ENCODE data around the gene DENND1B. TPM values are rescaled to one million over a fixed set of nuclear protein-coding genes. Genes with fewer than 3 reads are reported as not detected.

The DENND1B gene
- total RNA-seq, 1 experiment from 2014 or later, result 6.3 TPM

DNA sequence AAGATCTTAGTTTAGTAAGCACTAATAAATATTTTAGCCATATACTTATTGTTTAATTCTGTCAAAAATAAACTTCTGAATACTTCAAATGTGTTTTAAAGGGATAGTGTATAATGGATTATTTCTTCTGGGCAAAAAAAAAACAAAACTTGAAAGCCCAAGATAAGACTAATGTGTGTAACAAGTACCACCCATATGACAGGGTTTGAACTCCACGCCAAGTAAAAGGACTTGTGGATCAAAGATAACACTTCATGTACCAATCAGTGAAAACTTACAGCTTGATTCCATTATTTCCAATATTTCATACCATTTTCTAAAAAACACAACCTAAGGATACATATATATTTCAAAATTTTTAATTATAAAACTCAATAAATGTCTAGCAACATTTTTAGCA lies 59.5 kb downstream of the DENND1B start:
- Histone ChIP-seq H2AK5ac (ENCODE audit: insufficient read length, low read length) (no peak overlapping the region), H2BK20ac (ENCODE audit: low read depth, low read length, poor library complexity, severe bottlenecking) (no peak overlapping the region), H3K9me3 (ENCODE audit: control insufficient read depth, low read depth, low read length) (no peaks in the 10 kb centered on the region), H3K56ac (ENCODE audit: insufficient read length, low read depth, low read length) (no peak overlapping the region), H2BK5ac (ENCODE audit: insufficient read length, low read length) (no peak overlapping the region), H2BK120ac (ENCODE audit: low read depth, low read length, poor library complexity, severe bottlenecking) (no peak overlapping the region), H3K23ac (ENCODE audit: insufficient read length, low read depth, low read length) (no peak overlapping the region), H3T11ph (ENCODE audit: low read length) (no peak overlapping the region), H2BK12ac (ENCODE audit: insufficient read length, low read depth, low read length) (no peak overlapping the region), H3K27ac (ENCODE audit: insufficient read length, low read depth, low read length) (no peak overlapping the region), H3K79me2 (ENCODE audit: insufficient read depth, low read length) (no peaks in the 10 kb centered on the region), H3K27me3 (ENCODE audit: insufficient read depth, low read length) (no peaks in the 10 kb centered on the region), H4K20me1 (ENCODE audit: control insufficient read depth, insufficient read depth, insufficient read length) (no peaks in the 10 kb centered on the region), H3K14ac (ENCODE audit: insufficient read depth, low read length) (no peak overlapping the region), H3K4me2 (ENCODE audit: insufficient read depth, insufficient read length, low read length) (no peak overlapping the region), H3K9ac (ENCODE audit: extremely low read depth, insufficient read length, low read length) (no peak overlapping the region), H3K18ac (ENCODE audit: insufficient read length, low read depth, low read length) (no peak overlapping the region), H4K8ac (replicated peaks; ENCODE audit: insufficient read length, low read depth, low read length) (no peak overlapping the region), H2BK15ac (ENCODE audit: low read depth, low read length) (no peak overlapping the region), H4K5ac (ENCODE audit: insufficient read length, low read depth, low read length) (no peak overlapping the region), H2AFZ (ENCODE audit: low read length) (no peak overlapping the region), H4K91ac (ENCODE audit: insufficient read length, low read depth, low read length) (no peak overlapping the region), H3K4ac (ENCODE audit: low read depth, low read length) (no peak overlapping the region), H3K79me1 (ENCODE audit: insufficient read depth, low read depth, low read length, poor library complexity, severe bottlenecking) (no peaks in the 10 kb centered on the region), H3K4me1 (ENCODE audit: insufficient read depth, low read length) (no peaks in the 10 kb centered on the region), H3K23me2 (ENCODE audit: insufficient read length, low read depth, low read length, poor library complexity, severe bottlenecking) (no peaks in the 10 kb centered on the region)
- no peak overlapping the region for H3K4me3 Mint-ChIP-seq
- no peaks in the 10 kb centered on the region for H3K27me3 Mint-ChIP-seq (ENCODE audit: low read depth)
- H3K4me1 Mint-ChIP-seq, result peaks cover 0 to 3% of the 10 kb centered on the region in 2 experiments; a peak in 1 of 4 replicates
- no peak overlapping the region for H3K27ac Mint-ChIP-seq
- TF ChIP-seq, protein P1, sequence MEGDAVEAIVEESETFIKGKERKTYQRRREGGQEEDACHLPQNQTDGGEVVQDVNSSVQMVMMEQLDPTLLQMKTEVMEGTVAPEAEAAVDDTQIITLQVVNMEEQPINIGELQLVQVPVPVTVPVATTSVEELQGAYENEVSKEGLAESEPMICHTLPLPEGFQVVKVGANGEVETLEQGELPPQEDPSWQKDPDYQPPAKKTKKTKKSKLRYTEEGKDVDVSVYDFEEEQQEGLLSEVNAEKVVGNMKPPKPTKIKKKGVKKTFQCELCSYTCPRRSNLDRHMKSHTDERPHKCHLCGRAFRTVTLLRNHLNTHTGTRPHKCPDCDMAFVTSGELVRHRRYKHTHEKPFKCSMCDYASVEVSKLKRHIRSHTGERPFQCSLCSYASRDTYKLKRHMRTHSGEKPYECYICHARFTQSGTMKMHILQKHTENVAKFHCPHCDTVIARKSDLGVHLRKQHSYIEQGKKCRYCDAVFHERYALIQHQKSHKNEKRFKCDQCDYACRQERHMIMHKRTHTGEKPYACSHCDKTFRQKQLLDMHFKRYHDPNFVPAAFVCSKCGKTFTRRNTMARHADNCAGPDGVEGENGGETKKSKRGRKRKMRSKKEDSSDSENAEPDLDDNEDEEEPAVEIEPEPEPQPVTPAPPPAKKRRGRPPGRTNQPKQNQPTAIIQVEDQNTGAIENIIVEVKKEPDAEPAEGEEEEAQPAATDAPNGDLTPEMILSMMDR (conservative IDR thresholded peaks at IDR 0.05), result no peak
- no peak for DNase-seq
- H3K9me3 Mint-ChIP-seq, result no peaks in the 10 kb centered on the region
- H3K36me3 Mint-ChIP-seq (ENCODE audit: insufficient read depth in 1 of 3, low read depth in 3 of 3), result no peaks in the 10 kb centered on the region
- WGBS (ENCODE audit: extremely low coverage, insufficient read length, low lambda C conversion rate), result no CpG with 5 or more reads among the region's 1 CpG
